Fibroblast of mammary gland (primary cell): ENCODE results near the gene OPTC.

Experiments used
- DNase-seq: peaks from one replicate; pipeline ENCODE4 v3.0.0-alpha.2; 2010; ENCODE audit warnings: low read depth
- H3K4me3 ChIP-seq: 2 replicates; pipeline ENCODE4 v1.5.1; 2011; ENCODE audit warnings: low read depth, mild to moderate bottlenecking, low read length, moderate library complexity; ENCODE audit not compliant: control insufficient read depth
- TF ChIP-seq, protein P1 (sequence below): conservative IDR thresholded peaks from 2 replicates; pipeline ENCODE4 v1.5.1; 2011; ENCODE audit warnings: low read depth, low read length, inconsistent platforms; ENCODE audit not compliant: control insufficient read depth, insufficient read depth

OPTC gene

DNA sequence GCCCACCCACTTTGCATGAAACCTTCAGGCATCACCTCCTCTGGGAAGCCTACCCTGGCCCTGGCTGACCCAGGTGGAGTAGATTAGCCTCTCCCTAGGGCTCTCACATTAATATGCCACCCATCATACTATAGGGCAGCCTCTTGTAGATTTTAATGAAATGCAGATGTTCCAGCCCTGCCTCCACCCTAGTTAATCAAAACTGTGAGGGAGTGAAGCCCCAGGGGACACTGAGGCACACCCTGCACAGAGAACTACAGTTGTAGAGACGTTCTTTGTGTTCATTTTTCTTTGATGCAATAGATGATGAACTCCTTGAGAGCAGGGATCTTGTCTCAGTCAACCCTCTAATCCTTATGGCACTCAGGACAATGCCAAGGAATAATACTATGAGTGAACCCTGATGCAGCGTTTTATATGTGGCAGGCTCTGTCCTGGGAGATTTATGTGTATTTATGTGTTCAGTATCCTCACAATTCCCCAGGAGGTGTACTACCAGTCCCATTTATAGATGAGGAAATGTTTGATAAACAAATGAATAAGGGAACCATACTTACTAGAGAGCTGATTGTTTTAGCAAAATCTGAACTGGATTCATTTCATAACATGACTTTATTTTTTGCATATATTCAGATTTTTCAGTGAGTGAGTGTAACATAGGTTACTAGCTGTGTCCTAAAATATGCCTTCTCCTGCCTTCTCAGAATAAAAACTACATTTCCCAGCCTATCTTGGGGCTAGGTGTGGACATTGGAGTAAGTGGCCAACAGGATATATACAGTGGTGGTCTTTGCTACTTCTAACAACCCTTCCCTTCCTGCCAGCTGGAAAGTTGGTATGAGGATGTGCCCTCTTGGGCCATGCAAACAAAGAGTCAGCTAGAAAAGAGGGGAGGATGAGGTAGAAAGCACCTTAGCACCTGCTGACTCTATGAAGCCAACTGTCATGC, 41.8 kb upstream of the OPTC start:
- H3K4me3 ChIP-seq: no peak overlapping the region
- TF ChIP-seq, protein P1, sequence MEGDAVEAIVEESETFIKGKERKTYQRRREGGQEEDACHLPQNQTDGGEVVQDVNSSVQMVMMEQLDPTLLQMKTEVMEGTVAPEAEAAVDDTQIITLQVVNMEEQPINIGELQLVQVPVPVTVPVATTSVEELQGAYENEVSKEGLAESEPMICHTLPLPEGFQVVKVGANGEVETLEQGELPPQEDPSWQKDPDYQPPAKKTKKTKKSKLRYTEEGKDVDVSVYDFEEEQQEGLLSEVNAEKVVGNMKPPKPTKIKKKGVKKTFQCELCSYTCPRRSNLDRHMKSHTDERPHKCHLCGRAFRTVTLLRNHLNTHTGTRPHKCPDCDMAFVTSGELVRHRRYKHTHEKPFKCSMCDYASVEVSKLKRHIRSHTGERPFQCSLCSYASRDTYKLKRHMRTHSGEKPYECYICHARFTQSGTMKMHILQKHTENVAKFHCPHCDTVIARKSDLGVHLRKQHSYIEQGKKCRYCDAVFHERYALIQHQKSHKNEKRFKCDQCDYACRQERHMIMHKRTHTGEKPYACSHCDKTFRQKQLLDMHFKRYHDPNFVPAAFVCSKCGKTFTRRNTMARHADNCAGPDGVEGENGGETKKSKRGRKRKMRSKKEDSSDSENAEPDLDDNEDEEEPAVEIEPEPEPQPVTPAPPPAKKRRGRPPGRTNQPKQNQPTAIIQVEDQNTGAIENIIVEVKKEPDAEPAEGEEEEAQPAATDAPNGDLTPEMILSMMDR: no peak
- DNase-seq: peak; percentile 56

DNA sequence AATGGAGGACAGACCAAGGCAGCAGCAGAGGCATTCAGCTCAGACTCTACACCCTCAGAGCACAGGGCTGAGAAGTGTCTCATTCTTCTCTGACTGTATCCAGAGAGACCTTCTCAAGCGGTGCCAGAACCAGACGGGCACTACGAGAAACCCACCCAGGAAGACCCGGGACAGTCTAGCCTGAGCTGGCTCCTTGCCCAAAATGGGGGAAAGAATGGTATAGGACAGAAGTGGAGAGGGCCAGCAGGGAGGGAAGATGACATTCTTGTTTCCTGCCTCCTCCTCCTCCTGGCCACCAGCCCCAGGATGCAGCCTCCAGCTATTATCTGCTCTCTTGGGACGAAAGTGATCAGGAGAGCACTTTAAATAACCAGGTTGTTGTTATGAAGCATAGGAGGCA, 40.9 kb upstream of the OPTC start:
- no peak overlapping the region for H3K4me3 ChIP-seq
- no peak for DNase-seq
- TF ChIP-seq, protein P1: no peak

DNA sequence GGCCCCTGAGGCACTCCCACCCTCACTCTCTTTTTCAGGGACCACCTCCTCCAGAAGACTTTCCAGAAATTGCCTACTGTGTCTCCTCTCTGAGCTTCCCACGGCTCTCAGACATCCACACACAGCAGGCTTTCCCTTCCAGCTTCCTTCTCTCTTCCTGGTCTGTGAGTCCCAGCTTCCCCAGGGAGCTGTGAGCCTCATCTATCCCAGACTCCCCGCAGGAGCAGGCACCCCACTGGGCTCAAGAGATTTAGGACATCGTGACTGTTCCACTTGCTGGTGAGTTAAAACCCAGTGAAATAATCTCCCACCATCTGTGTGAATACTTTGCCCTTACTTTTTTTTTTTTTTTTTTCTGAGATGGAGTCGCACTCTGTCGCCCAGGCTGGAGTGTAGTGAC, 40.3 kb upstream of the OPTC start:
- TF ChIP-seq, protein P1: no peak
- DNase-seq: no peak

DNA sequence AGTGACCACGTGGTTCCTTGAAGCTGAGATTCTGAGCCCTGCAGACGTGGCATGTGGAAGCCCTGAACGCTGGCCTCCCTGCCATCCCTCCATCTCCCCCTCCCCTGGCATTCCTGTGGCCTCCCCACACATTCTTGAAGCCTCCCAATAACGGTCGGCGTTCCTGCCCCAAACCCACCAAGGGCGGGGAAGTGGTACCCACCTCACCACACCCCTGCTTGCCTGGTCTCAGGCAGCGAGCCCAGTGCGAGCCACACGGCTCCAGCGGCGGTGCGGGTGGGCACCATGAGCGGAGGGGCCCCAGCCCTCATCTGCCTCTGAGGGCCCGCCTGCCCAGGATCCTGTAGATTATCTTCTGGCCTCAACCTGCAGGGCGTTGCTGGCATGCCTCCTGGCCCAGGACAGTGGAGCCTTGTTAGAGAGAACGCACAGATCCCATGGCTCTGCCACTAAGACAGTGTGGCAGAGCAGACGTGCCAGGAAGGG, 38.9 kb upstream of the OPTC start:
- no peak for DNase-seq
- TF ChIP-seq, protein P1: no peak
- H3K4me3 ChIP-seq: no peak overlapping the region

More for the DNA sequence above, 40.3 kb upstream of the OPTC start:
- H3K4me3 ChIP-seq: no peak overlapping the region

DNA sequence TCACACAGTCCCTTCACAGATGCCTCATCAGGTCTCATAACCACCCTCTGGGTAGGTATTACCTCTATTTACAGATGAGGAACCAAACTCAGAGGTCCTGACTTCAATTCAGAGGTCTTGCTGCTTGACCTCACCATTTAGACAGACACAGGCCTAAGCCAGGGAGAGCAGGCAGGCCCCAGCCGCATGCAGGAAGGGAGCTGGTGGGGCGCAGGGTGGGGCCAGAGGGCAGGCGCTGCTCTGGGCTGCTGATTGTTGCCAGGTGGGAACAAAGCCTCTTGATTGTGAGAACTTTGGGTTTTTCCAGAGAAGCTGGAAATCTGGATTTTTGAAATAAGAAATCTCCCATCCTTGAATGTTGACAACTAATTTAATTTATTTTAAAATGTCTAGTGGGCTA, 38.2 kb upstream of the OPTC start:
- DNase-seq: no peak
- no peak overlapping the region for H3K4me3 ChIP-seq
- TF ChIP-seq, protein P1: no peak

DNA sequence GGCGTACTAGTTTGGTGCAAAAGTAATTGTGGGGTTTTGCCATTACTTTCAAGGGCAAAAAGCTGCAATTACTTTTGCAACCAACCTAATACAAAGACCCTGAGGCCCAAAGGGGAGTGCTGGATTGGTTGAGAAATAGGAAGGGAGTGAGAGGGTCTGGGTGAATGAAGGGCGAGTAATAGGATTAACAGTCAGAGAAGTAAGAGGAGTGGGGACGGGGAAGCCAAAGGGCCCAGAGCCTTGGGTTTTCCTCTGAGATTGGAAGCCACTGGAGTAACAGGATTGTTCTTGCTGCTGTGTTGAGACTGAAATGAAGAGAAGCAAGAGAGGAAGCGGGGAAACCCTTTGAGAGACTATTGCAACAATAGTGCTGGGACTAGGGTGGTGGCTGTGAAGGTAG, 37.4 kb upstream of the OPTC start:
- TF ChIP-seq, protein P1: no peak
- H3K4me3 ChIP-seq: no peak overlapping the region
- DNase-seq: no peak

DNA sequence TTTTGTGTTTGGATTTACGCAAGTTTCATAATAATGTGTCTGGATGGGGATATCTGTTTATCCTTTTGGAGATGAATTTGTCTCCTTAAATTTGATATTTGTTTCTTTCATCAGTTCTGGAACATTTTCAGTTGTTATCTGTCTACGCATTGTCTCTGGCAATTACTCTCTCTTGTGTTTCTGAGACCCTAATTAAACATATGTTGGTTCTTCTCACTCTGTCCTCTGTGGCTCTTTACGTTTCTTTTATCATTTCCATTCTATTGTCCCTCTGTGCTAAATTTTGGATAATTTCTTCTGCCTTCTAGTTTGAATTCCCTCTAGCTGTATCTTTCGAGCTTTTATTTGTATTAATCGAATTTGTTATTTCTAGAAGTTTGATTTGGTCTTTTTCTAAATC, 35.9 kb upstream of the OPTC start:
- TF ChIP-seq, protein P1: no peak
- no peak for DNase-seq
- no peak overlapping the region for H3K4me3 ChIP-seq
